NCI-H510A (cell line): ENCODE results near the gene FAM204A.

Experiments used
- DNase-seq: peaks from one replicate; lab custom pipeline; 2025; lab: John Stamatoyannopoulos, UW

FAM204A gene

DNA sequence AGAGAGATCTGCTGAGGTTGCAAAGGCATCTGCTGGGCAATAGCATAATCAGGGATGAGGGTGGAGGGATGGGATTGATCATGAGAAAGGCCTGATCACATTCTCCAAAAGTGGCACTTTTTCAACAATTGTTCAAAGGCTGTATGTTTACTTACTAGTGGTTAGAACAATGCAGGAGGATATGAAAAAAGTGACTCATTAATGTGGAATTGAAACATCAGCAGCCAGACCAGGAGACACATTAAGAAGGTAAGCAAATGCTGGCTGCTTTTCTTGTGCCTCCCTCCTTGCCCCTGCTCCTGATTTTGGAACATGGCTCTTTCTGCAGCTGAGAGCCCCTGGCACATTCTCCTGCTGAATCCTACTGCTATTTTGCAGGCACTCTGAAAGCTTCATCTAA, 63.5 kb downstream of the FAM204A start:
- no peak for DNase-seq

DNA sequence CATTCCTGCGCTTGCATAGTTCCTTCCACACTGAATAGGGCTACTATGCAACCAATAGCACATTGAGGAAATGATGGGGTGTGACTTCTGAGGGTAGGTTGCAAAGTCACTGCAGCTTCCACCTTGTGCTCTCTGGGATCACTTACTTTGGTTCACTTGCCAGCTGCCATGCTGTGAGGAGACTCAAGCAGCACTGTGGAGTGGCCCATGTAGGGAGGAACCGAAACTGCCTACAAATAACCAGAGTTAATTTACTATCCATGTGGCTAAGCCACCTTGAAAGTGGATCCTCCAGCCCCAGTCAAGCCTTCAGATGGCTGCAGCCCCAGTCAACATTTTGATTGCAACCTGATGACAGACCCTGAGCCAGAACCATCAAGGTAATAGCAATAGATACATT, 64.3 kb downstream of the FAM204A start:
- no peak for DNase-seq

- DNase-seq: no peak
These were observed 65.4 kb downstream of the FAM204A start for GRCh38 chr10:118276727-118277126.

- no peak for DNase-seq
These were observed 65.9 kb downstream of the FAM204A start for GRCh38 chr10:118276204-118276603.

DNA sequence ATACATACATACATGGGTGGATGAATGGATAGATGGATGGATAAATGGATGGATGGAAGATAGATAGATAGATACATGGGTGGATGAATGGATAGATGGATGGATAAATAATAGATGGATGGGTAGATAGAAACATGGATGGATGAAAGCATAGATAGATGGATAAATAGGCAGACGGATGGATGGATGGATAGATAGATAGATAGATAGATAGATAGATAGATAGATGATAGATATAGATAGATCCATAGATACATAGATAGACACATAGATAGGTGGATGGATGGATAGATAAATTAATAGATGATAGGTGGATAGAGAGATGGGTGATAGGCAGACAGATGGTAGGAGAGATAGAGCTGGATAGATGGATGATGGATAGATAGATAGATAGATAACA, 68.5 kb downstream of the FAM204A start:
- DNase-seq: no peak

- DNase-seq: no peak
These were observed 69.4 kb downstream of the FAM204A start for GRCh38 chr10:118272767-118273166.

DNA sequence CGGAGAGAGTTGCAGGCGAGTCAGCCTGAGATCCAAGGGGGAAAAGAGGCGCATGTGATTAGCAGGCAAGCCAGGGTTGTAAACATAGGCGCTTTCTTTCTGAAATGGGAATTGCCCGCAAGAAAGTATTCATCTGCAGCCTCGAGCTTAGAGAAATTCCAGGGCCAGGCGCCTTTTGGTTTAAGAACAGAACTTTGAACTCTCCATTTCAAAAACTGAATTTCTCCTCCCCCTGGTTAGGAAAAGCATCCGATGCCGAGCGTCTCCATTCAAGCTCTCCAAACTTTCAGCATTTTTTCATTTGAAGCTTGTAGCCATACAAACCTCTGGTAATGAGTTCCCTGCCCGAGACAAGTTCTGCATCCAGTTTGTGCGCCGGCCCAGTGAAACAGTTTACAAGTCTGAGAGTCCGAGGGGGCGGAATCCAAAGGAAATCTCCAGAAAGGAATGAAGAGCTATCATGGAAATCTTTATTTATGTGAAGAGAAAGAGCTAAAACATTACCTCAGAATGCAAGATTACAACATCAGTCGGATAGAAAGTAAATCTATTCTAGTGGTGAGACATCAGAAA, 69.9 kb downstream of the FAM204A start:
- DNase-seq: no peak

- no peak for DNase-seq
These were observed 70.5 kb downstream of the FAM204A start for GRCh38 chr10:118271671-118272070.

DNA sequence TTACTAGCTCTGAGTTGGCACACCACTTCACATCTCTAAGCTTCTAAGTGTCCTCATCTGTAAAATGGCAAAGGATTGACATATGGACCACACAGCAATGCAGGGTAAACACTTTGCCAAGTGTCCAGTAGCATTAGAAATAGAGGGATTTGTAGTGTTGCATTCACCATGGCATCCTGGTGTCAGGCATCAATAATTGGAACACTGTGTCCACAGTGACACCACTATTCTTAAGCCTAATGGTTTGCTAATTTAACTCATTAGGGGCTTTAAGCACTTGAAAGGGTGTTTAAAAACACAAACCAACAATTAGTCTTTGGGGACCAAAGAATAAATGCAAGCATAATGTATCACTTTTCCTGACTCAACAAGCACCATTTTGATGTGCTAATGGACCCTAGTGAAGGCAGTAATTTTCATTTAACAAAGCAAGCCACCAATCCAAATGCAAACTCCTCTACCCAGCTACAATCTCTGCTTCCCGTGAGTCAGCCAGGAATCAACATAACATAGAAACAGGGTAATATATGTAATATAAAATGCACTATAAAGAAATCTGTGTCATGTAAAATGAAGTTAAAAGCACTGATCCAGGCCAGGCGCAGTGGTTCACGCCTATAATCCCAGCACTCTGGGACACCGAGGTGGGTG, 75.9 kb downstream of the FAM204A start:
- no peak for DNase-seq

DNA sequence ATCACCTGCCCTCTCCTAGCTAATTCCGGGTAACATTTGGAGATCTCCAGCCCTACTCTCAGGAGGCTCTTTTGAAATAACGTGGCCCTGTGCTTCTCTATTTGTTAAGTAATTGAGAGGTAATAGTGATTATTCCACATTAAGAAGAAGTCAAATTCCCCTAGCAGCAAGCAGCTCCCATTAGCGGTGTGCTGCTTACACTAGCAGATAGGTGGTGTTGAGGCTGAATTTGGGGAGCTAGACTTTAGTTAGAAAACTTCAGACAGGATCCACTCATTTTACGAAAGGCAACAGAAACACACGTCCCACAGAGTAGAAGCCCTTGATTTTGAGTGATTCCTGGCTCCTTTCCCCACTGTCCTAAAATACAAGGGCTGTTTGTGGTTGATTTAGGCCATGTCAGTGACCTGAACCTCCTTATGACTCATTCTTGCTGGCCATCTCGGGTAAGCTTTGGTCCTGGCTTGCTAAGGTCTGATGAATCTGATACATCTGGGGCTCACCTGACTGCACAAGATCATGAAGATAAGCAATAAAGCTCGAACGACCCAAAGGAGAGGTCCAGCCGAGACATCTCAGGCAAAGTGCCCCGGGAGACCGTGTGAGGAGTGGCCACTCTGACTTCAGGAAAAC, 77.2 kb downstream of the FAM204A start:
- DNase-seq: no peak

DNA sequence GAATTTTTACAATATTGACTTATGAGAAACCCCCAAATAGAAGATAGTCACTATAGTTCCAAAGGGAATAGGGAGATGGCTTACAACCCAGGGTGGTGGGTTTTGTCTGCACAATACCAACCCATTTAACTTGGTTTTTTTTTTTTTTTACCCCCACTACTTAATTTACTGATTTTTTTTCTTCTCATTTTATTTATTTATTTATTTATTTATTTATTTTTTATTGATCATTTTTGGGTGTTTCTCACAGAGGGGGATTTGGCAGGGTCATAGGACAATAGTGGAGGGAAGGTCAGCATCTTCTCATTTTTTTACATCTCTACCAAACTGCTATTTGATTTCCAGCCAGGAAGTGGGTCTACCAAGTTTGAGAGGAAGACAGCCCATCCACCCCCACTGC, 77.9 kb downstream of the FAM204A start:
- no peak for DNase-seq

DNA sequence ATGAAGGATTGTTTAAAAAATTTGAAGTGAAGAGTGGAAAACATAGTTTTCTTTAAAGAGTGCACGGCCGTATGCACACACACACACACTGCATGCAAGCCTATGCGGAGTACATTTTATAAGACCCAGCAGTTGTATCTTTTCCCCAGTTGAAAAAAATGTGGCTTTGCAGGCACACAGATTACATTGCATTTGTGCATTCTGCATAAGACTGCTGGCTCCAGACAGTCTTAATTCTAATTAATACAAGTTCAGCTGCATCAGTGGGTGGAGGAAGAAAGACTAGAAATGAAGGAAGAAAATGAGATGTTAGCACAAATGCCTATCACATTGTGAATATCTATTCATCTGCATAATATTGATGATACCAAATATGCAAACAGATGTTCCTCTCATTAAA, 79.6 kb downstream of the FAM204A start:
- no peak for DNase-seq

- no peak for DNase-seq
These were observed 82.7 kb downstream of the FAM204A start for GRCh38 chr10:118259288-118259906.

GRCh38 chr10:118258285-118258684, 83.8 kb downstream of the FAM204A start:
- no peak for DNase-seq

DNA sequence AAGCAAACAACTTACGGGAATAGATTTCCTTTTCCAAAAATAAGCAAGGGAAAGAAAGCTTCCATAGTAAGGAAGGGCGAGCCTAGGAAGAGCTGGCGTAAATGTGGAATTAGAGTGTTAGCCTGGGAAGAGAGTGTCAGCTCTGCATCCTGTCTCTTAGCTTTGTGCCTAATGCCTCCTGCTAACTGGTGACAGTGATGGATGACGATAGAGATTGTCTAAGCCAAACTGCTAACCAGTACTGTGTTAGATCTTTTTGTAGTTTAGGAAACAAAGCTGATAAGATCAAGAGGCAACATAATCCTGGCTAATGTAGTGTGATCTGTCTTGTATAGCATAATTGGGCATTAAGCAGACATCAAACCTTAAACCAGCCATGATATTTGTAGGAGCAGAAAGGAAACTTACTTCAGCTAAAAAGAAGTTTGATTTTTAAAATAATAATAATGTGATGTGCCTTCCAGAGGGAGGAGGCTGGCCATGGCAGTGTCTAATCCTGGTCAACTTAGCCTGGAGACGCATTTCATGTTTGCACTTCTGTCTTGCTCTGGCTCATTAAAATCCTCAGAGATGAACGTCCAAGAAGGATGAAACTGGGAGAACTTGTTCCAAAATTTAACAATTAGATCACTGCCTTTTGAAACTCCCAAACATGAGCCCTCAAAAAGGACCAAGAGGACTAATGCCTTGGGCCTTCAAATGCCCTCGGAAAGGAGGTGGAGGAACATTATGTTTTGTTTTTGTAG, 85.1 kb downstream of the FAM204A start:
- DNase-seq: no peak

GRCh38 chr10:118256209-118256608, 85.9 kb downstream of the FAM204A start:
- no peak for DNase-seq

DNA sequence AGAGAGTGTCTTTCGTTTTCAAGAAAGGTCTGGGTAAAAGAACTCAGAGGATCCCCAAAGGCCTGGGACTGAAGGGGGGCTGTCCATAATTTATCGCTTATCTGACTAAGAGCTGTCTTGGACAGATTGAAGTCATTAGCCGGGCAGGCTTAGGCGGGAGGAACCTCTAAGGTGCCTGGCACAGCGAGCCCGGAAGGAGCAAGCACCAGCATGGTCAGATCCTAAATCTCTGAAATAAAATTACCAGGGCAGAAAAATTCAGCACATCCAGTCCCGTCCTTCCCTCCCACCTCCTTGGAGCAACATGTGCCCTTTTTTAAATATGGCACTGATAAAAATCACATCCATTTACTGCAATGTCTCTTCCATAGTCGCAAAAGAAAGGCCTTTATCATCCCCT, 86.8 kb downstream of the FAM204A start:
- no peak for DNase-seq

GRCh38 chr10:118254654-118255053, 87.5 kb downstream of the FAM204A start:
- DNase-seq: no peak

DNA sequence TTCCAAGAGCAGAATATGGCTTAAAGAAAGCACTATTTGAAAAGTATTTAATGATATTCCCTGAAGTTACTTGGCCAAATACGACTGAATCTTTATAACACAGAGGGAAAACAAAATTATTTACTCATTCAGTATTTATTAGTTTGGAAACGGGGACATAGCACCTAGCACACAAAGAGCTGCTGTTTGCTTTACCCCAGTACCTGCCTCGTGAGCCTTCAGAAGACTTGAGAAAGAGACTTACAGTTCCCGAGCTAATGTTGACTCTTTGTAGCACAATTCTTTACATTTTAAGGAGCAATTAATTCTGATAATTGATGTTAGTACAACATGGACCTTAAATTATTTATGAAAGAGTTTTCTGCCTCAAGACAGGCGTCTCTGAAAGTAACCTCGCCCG, 88.7 kb downstream of the FAM204A start:
- DNase-seq: no peak

GRCh38 chr10:118251791-118252190, 90.3 kb downstream of the FAM204A start:
- DNase-seq: no peak

DNA sequence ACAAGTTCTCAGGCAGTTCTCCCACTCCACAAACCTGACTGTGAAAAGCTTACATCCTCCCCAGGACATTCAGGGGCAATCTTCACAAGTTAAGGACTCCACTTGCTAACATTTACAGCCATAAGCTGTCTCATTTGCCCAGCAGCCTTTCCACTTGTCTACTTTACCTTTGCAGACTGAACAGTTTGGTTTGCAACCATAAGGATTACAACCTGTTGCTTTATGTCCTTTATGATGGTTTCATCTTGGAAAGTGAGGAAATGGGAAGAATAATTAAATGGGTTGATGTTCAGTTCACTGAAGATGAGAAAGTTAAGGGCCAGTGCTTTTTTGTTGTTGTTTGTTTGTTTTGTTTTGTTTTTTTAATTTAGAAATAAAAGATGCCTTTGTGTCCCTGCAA, 92.4 kb downstream of the FAM204A start:
- no peak for DNase-seq
